ENCODE results near the gene GRID1. TPM values are rescaled to one million over a fixed set of nuclear protein-coding genes. Genes with fewer than 3 reads are reported as not detected.

Gene GRID1
- total RNA-seq, 4 donors from 2014 or later: 1.4 to 4.9 (median 2.0) TPM

DNA sequence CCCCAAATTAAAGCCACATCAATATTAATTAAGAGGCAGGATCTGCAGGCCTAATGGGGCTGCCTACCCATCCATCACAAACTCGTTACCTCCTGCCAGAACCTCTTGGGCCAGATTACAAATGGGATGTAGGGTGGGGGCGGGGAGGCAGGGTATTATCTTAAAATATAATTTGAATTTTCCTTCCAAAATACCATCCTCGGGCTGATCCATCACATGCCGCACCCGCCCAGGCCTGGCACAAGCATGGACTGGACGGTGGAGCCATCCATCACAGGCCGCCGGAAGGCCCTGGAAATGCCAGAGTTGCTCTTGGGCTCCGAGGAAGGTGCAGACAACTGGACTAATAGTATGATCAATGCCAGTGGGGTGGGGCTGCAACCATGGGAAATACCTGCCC is 212.8 kb downstream of the GRID1 start:
- 92% methylated on average over 9 of the region's 9 CpGs for WGBS, 2 donors
- no peak for TF ChIP-seq POLR2A (IDR thresholded peaks at IDR 0.05)
- TF ChIP-seq, protein P1, sequence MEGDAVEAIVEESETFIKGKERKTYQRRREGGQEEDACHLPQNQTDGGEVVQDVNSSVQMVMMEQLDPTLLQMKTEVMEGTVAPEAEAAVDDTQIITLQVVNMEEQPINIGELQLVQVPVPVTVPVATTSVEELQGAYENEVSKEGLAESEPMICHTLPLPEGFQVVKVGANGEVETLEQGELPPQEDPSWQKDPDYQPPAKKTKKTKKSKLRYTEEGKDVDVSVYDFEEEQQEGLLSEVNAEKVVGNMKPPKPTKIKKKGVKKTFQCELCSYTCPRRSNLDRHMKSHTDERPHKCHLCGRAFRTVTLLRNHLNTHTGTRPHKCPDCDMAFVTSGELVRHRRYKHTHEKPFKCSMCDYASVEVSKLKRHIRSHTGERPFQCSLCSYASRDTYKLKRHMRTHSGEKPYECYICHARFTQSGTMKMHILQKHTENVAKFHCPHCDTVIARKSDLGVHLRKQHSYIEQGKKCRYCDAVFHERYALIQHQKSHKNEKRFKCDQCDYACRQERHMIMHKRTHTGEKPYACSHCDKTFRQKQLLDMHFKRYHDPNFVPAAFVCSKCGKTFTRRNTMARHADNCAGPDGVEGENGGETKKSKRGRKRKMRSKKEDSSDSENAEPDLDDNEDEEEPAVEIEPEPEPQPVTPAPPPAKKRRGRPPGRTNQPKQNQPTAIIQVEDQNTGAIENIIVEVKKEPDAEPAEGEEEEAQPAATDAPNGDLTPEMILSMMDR (IDR thresholded peaks at IDR 0.05): no peak

DNA sequence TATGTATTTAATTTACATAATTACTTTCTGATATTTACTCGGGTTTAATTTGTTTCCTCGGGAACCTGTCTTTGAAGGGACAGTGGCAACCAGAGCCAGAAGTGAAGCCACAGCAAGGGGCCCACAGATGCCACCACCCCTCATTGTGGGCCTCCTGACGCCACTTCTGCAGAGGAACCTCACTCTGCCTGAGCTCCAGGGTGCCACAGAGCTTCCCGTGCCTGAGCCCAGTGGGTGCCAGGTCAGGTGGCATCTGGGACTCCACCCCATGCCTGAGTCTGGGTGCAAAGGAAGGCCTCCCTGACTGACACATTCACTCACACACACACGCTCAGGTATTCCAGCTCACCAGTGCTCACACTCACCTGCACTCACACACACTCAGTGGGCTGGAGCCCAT is 213.7 kb downstream of the GRID1 start:
- TF ChIP-seq, protein P1 (IDR thresholded peaks at IDR 0.05): no peak
- TF ChIP-seq POLR2A (IDR thresholded peaks at IDR 0.05): no peak
- no peak for DNase-seq (ENCODE audit: low spot score in 2 of 2)
- WGBS, 2 donors: 70 to 74% methylated on average over 5 of the region's 5 CpGs
- intact Hi-C loops (cut with DNase I; ENCODE audit: low total_unique reads): no loop called here
- H3K4me3 ChIP-seq (ENCODE audit: low read depth, poor library complexity, severe bottlenecking): no peak overlapping the region

More for the DNA sequence above, 212.8 kb downstream of the GRID1 start:
- no peak overlapping the region for H3K4me3 ChIP-seq (ENCODE audit: low read depth, poor library complexity, severe bottlenecking)
- intact Hi-C loops (cut with DNase I; ENCODE audit: low total_unique reads): no loop called here
- no peak for DNase-seq (ENCODE audit: low spot score in 2 of 2)

DNA sequence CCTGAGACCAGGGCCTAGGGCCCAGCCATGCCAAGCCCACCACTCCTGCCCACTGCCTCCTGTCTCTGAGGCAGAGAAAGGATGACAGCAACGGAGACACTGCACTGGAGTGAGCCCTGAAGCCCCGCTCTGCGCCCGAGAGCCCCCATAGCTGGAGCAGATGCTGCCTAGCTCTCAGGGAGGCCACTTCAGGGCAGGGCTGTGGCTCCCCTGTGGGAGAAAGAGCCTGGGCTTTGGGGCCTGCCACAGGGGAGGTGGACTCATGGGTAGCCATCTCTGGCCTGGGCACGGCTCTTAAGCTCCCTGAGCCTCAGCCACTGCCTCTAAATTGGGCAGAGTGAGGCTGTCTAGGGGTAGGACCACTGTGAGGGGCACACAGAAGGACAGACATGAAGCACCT is 214.2 kb downstream of the GRID1 start:
- H3K4me3 ChIP-seq (ENCODE audit: low read depth, poor library complexity, severe bottlenecking): no peak overlapping the region
- no peak for TF ChIP-seq POLR2A (IDR thresholded peaks at IDR 0.05)
- TF ChIP-seq, protein P1 (IDR thresholded peaks at IDR 0.05): no peak
- WGBS, 2 donors: 93 to 100% methylated on average over 1 to 5 of the region's 5 CpGs
- no peak for DNase-seq (ENCODE audit: low spot score in 2 of 2)
- intact Hi-C loops (cut with DNase I; ENCODE audit: low total_unique reads): no loop called here

DNA sequence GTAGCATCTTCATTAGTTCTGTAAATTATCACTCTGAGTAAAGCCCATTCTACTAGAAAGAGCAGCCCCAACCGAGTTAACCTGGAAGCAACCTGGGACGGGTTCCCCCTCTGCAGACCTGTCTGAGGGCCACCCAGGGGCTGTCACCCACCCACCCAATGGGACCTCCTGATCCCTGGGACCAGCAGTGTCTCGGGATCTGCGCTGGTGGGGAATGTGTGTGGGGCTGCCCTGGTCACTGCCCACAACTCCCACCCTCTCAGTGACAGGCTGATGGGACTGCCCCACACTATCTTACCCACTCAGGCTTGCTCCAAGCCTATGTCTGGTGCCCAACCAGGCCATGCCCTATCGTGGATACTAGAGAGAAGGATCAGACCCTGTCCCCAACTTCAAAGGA is 215.0 kb downstream of the GRID1 start:
- H3K4me3 ChIP-seq (ENCODE audit: low read depth, poor library complexity, severe bottlenecking): no peak overlapping the region
- DNase-seq (ENCODE audit: low spot score in 2 of 2): no peak
- TF ChIP-seq, protein P1 (IDR thresholded peaks at IDR 0.05): no peak
- no peak for TF ChIP-seq POLR2A (IDR thresholded peaks at IDR 0.05)
- WGBS, 2 donors: 75 to 87% methylated on average over 5 of the region's 5 CpGs
- intact Hi-C loops (cut with DNase I; ENCODE audit: low total_unique reads): no loop called here

DNA sequence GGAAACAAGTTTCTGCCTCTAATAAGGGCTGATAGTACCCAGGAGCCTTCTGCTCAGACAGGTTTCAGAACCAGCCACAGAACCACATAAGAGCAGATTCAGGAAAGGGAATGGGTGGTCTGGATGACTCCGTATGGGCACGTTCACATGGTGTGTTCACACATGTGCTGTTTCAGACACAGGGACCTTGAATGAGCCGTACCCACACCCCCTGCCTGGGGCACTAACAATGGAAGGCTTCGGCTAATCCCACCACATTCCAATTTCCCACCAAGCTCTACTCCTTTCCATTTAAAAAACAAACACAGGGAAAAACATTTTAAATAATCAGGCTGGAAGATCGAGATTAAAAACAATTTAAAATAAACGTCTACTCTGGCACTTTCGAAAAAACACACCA is 217.3 kb downstream of the GRID1 start:
- WGBS, 2 donors: 40 to 44% methylated on average over 7 of the region's 7 CpGs
- DNase-seq (ENCODE audit: low spot score in 2 of 2): no peak
- TF ChIP-seq, protein P1 (IDR thresholded peaks at IDR 0.05): no peak
- TF ChIP-seq POLR2A (IDR thresholded peaks at IDR 0.05): no peak
- intact Hi-C loops (cut with DNase I; ENCODE audit: low total_unique reads): no loop called here
- no peak overlapping the region for H3K4me3 ChIP-seq (ENCODE audit: low read depth, poor library complexity, severe bottlenecking)

DNA sequence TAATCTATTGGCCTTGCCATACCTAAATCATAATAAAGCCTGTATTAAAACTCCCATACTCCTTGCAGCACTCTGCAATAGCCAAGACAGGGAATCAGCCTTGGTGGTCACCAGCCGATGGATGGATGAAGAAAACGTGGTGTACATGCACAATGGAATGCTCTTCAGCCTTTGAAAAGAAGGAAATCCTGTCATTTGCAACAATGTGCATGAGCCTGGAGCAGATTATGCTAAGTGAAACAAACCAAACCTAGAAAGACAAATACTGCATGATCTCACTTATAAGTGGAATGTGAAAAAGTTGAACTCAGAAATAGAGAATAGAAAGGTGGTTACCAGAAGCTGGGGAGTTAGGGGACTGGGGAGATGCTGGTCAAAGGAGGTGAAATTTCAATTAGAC is 218.5 kb downstream of the GRID1 start:
- no peak overlapping the region for H3K4me3 ChIP-seq (ENCODE audit: low read depth, poor library complexity, severe bottlenecking)
- TF ChIP-seq POLR2A (IDR thresholded peaks at IDR 0.05): no peak
- TF ChIP-seq, protein P1 (IDR thresholded peaks at IDR 0.05): no peak
- WGBS, 2 donors: 59 to 66% methylated on average over 2 of the region's 2 CpGs
- DNase-seq (ENCODE audit: low spot score in 2 of 2): no peak
- intact Hi-C loops (cut with DNase I; ENCODE audit: low total_unique reads): no loop called here

Measured in lower leg skin (tissue), 4 donors.